Caco-2 (cell line): ENCODE results near the gene KLF15. TPM values are rescaled to one million over a fixed set of nuclear protein-coding genes. Genes with fewer than 3 reads are reported as not detected.

Source experiments
- BruUV-seq: library from RNA; stranded (reverse); fragments of 400-500 nt; replicated peaks from 2 replicates; lab custom pipeline; 2021; lab: Mats Ljungman, UMichigan
- CTCF ChIA-PET: fragments of 300-600 bp; sonication (Branson Sonifier 250); formaldehyde crosslinking; loops from one replicate; lab custom pipeline; 2022; ENCODE audit warnings: antibody characterized with exemption; lab: Charles Lee
- POLR2A ChIA-PET: fragments of 300-600 bp; sonication (Branson Sonifier 250); formaldehyde crosslinking; loops from one replicate; lab custom pipeline; 2022; ENCODE audit warnings: antibody characterized with exemption; lab: Charles Lee
- DNase-seq, 2 experiments: peaks; one replicate each; pipeline versions ENCODE4 v3.0.0 to v3.0.0-alpha.2; 2020 to 2022
- H3K27me3 ChIP-seq: replicated peaks from 2 replicates; pipeline ENCODE4 v1.6.0; 2011; ENCODE audit warnings: low read length; ENCODE audit not compliant: control insufficient read depth, insufficient read depth
- H3K36me3 ChIP-seq: 2 replicates; pipeline ENCODE4 v1.5.1; 2011; ENCODE audit warnings: low read length; ENCODE audit not compliant: control insufficient read depth, insufficient read depth
- H3K4me1 ChIP-seq: fragments of 250-450 bp; sonication (Bioruptor Pico); 2 replicates; pipeline ENCODE4 v1.5.1; 2020; ENCODE audit warnings: mild to moderate bottlenecking
- H3K4me3 ChIP-seq: 2 replicates; pipeline ENCODE4 v1.5.1; 2011; ENCODE audit warnings: low read depth, mild to moderate bottlenecking, control low read depth, low read length
- H3K9me3 ChIP-seq: fragments of 250-450 bp; sonication (Bioruptor Pico); 2 replicates; pipeline ENCODE4 v1.5.1; 2020; ENCODE audit warnings: mild to moderate bottlenecking, moderate library complexity
- H3K27ac Mint-ChIP-seq: one replicate; pipeline ENCODE4 v1.8.0; 2022; ENCODE audit warnings: mixed read lengths; ENCODE audit not compliant: unreplicated experiment
- H3K27me3 Mint-ChIP-seq: one replicate; pipeline ENCODE4 v1.8.0; 2022; ENCODE audit warnings: mixed read lengths; ENCODE audit not compliant: insufficient read depth, unreplicated experiment
- H3K36me3 Mint-ChIP-seq: one replicate; pipeline ENCODE4 v1.8.0; 2022; ENCODE audit warnings: mild to moderate bottlenecking, mixed read lengths; ENCODE audit not compliant: insufficient read depth, unreplicated experiment
- H3K4me1 Mint-ChIP-seq: one replicate; pipeline ENCODE4 v1.8.0; 2022; ENCODE audit warnings: low read depth, mixed read lengths; ENCODE audit not compliant: unreplicated experiment
- H3K4me3 Mint-ChIP-seq: one replicate; pipeline ENCODE4 v1.8.0; 2022; ENCODE audit warnings: mild to moderate bottlenecking, moderate library complexity, mixed read lengths; ENCODE audit not compliant: unreplicated experiment
- H3K9me3 Mint-ChIP-seq: one replicate; pipeline ENCODE4 v1.8.0; 2022; ENCODE audit warnings: mixed read lengths; ENCODE audit not compliant: unreplicated experiment
- intact Hi-C: fragments of 100-400 bp; cut with micrococcal nuclease; formaldehyde crosslinking; loops from one replicate; pipeline ENCODE4 v1.10.0; 2022; ENCODE audit not compliant: unreplicated experiment
- total RNA-seq: library from RNA; stranded (reverse); gene quantifications from 2 replicates; pipeline ENCODE4 v1.2.3, GENCODE V29; 2022
- TF ChIP-seq, protein P1 (sequence below), 2 experiments: fragments of 200-600 bp in 1 of 2; IDR thresholded peaks; 1 replicate in 1 of 2; 2 replicates in 1 of 2; pipeline versions ENCODE4 v1.5.1 to v1.8.0; 2011 to 2022; ENCODE audit warnings: antibody characterized with exemption in 1 of 2, control low read depth in 1 of 2, inconsistent platforms in 1 of 2, low read depth in 1 of 2, low read length in 1 of 2, mild to moderate bottlenecking in 1 of 2, moderate library complexity in 1 of 2; ENCODE audit not compliant: insufficient read depth in 1 of 2, severe bottlenecking in 1 of 2, unreplicated experiment in 1 of 2

Gene KLF15
- total RNA-seq, 1 experiment from 2014 or later: 2.7 TPM

- Mint-ChIP-seq H3K4me3 (no peak overlapping the region), H3K9me3 (no peaks in the 10 kb centered on the region), H3K36me3 (no peaks in the 10 kb centered on the region), H3K27me3 (no peaks in the 10 kb centered on the region), H3K4me1 (no peaks in the 10 kb centered on the region), H3K27ac (no peak overlapping the region)
- CTCF ChIA-PET: no interaction called here
- BruUV-seq: no TSS peak
- H3K27me3 ChIP-seq: no peaks in the 10 kb centered on the region
- no peaks in the 10 kb centered on the region for H3K4me1 ChIP-seq
- intact Hi-C loops: no loop called here
- POLR2A ChIA-PET: interaction anchor here (1.0 kb wide), 1 partner anchor 10 kb away, joined by 3 read pairs; no protein-coding TSS in a partner anchor
- no peaks in the 10 kb centered on the region for H3K9me3 ChIP-seq
- no peak overlapping the region for H3K4me3 ChIP-seq
- no peak for DNase-seq
- TF ChIP-seq, protein P1, sequence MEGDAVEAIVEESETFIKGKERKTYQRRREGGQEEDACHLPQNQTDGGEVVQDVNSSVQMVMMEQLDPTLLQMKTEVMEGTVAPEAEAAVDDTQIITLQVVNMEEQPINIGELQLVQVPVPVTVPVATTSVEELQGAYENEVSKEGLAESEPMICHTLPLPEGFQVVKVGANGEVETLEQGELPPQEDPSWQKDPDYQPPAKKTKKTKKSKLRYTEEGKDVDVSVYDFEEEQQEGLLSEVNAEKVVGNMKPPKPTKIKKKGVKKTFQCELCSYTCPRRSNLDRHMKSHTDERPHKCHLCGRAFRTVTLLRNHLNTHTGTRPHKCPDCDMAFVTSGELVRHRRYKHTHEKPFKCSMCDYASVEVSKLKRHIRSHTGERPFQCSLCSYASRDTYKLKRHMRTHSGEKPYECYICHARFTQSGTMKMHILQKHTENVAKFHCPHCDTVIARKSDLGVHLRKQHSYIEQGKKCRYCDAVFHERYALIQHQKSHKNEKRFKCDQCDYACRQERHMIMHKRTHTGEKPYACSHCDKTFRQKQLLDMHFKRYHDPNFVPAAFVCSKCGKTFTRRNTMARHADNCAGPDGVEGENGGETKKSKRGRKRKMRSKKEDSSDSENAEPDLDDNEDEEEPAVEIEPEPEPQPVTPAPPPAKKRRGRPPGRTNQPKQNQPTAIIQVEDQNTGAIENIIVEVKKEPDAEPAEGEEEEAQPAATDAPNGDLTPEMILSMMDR (IDR thresholded peaks at IDR 0.05; ENCODE audit: insufficient read depth in 1 of 2, low read depth in 1 of 2, low read length in 1 of 2, severe bottlenecking in 1 of 2, unreplicated experiment in 1 of 2): no peak
- no peaks in the 10 kb centered on the region for H3K36me3 ChIP-seq
Observed at GRCh38 chr3:126310816-126311215, 46.4 kb downstream of the KLF15 start.

DNA sequence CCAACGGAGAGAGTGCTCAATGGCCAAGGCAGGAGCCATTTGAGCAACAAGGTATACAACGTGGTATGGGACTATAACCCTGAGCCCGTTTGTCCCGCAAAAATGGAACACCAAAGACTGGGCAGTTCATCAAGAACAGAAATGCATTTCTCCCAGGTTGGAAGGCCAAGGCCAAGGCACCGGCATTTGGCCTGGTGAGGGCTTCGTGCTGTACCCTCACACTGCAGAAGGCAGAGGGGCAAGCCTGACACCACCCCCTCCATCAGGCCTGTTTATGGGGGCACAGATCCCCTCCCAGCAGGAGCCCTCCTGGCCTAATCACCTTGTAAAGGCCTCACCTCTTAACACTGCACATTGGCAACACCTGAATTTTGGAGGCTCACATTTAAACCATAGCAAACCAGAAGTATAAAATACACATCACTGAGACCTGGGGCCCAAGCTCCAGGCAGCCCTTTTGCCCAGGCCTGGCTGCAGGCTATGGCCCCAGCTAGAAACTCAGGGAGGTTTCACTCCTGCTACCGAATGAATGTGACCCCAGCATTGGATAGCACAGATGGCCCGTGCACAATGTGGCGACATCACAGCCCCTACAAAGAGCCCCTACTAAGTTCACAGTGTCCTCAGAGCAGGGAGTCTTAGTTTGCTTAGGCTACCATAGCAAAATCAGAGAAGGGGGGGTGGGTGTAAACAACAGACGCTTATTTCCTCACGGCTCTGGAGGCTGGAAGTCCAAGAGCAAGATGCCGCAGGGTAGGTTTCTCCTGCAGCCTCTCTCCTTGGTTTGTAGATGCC lies 47.1 kb downstream of the KLF15 start:
- no peaks in the 10 kb centered on the region for H3K9me3 ChIP-seq
- H3K36me3 ChIP-seq: no peaks in the 10 kb centered on the region
- H3K36me3 Mint-ChIP-seq: no peaks in the 10 kb centered on the region
- H3K27ac Mint-ChIP-seq: no peak overlapping the region
- H3K27me3 Mint-ChIP-seq: no peaks in the 10 kb centered on the region
- ChIA-PET POLR2A (no interaction called here), CTCF (no interaction called here)
- no peaks in the 10 kb centered on the region for H3K4me1 ChIP-seq
- no peaks in the 10 kb centered on the region for H3K27me3 ChIP-seq
- TF ChIP-seq, protein P1 (IDR thresholded peaks at IDR 0.05; ENCODE audit: insufficient read depth in 1 of 2, low read depth in 1 of 2, low read length in 1 of 2, severe bottlenecking in 1 of 2, unreplicated experiment in 1 of 2): no peak
- no peaks in the 10 kb centered on the region for H3K4me1 Mint-ChIP-seq
- no peak for DNase-seq
- no peak overlapping the region for H3K4me3 ChIP-seq
- no TSS peak for BruUV-seq
- H3K9me3 Mint-ChIP-seq: no peaks in the 10 kb centered on the region
- intact Hi-C loops: no loop called here
- no peak overlapping the region for H3K4me3 Mint-ChIP-seq

GRCh38 chr3:126309165-126309564 lies 48.0 kb downstream of the KLF15 start:
- no peaks in the 10 kb centered on the region for H3K27me3 Mint-ChIP-seq
- no peaks in the 10 kb centered on the region for H3K36me3 ChIP-seq
- H3K4me3 ChIP-seq: no peak overlapping the region
- BruUV-seq: no TSS peak
- TF ChIP-seq, protein P1 (IDR thresholded peaks at IDR 0.05; ENCODE audit: insufficient read depth in 1 of 2, low read depth in 1 of 2, low read length in 1 of 2, severe bottlenecking in 1 of 2, unreplicated experiment in 1 of 2): no peak
- H3K9me3 ChIP-seq: no peaks in the 10 kb centered on the region
- CTCF ChIA-PET: no interaction called here
- H3K36me3 Mint-ChIP-seq: no peaks in the 10 kb centered on the region
- no peaks in the 10 kb centered on the region for H3K4me1 Mint-ChIP-seq
- H3K27me3 ChIP-seq: no peaks in the 10 kb centered on the region
- no peak for DNase-seq
- peaks cover 5% of the 10 kb centered on the region for H3K9me3 Mint-ChIP-seq
- intact Hi-C loops: no loop called here
- no peaks in the 10 kb centered on the region for H3K4me1 ChIP-seq
- no peak overlapping the region for H3K4me3 Mint-ChIP-seq
- H3K27ac Mint-ChIP-seq: no peak overlapping the region
- POLR2A ChIA-PET: no interaction called here
